PC-9 (cell line): ENCODE data around the gene AKAP7.

ENCODE experiments used
- EZH2 ChIP-seq: fragments of 200-600 bp; sonication (generic); IDR thresholded peaks from 2 replicates; pipeline ENCODE4 v1.8.0; 2017; ENCODE audit warnings: antibody characterized with exemption, low read depth
- TF ChIP-seq, protein P1 (sequence below): fragments of 200-600 bp; sonication (generic); conservative IDR thresholded peaks from 2 replicates; pipeline ENCODE4 v1.6.1; 2017; ENCODE audit warnings: mixed run types, antibody characterized with exemption, mild to moderate bottlenecking, moderate library complexity

DNA sequence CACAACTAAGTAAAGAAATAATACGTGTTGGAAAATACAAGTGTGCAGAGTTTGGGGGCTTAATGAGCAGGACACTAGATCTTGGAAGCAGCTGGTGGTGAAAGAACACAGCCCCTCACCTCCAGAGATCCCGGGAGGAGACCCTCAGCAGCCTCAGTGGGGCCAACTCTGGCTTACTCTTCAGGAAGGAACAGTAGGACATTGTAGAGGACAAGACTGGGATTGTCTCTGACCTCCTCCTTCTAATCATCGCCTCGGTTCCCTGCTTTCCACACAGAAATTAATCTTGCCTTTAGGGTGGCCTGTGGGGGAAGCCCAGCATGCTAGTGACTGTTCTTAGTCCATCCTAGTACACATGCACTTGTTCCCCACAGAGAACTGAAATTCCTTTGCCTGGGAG lies 130.7 kb downstream of the AKAP7 start:
- TF ChIP-seq, protein P1, sequence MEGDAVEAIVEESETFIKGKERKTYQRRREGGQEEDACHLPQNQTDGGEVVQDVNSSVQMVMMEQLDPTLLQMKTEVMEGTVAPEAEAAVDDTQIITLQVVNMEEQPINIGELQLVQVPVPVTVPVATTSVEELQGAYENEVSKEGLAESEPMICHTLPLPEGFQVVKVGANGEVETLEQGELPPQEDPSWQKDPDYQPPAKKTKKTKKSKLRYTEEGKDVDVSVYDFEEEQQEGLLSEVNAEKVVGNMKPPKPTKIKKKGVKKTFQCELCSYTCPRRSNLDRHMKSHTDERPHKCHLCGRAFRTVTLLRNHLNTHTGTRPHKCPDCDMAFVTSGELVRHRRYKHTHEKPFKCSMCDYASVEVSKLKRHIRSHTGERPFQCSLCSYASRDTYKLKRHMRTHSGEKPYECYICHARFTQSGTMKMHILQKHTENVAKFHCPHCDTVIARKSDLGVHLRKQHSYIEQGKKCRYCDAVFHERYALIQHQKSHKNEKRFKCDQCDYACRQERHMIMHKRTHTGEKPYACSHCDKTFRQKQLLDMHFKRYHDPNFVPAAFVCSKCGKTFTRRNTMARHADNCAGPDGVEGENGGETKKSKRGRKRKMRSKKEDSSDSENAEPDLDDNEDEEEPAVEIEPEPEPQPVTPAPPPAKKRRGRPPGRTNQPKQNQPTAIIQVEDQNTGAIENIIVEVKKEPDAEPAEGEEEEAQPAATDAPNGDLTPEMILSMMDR = no peak
- TF ChIP-seq EZH2 = no peak
